B cell (primary cell): Measurements from ENCODE around the gene KCNS1. TPM values are rescaled to one million over a fixed set of nuclear protein-coding genes. Genes with fewer than 3 reads are reported as not detected.
A peak's percentile ranks its signal among the peaks of the same experiment; 100 is the strongest.

Experiments used
- ATAC-seq: fragments of 200-7000 bp; cut with Tn5 transposase; one replicate; pipeline ENCODE4 v1.10.0; 2021; ENCODE audit warnings: low read depth, mild to moderate bottlenecking, moderate number of reproducible peaks, moderate library complexity
- CTCF ChIA-PET: fragments of 350-600 bp; sonication (Branson Sonifier 250); formaldehyde crosslinking; loops from one replicate; lab custom pipeline; 2021; ENCODE audit warnings: antibody characterized with exemption, inconsistent platforms; lab: Charles Lee
- POLR2A ChIA-PET: fragments of 350-600 bp; sonication (Branson Sonifier 250); formaldehyde crosslinking; loops from one replicate; lab custom pipeline; 2021; ENCODE audit warnings: antibody characterized with exemption; lab: Charles Lee
- DNase-seq: peaks from one replicate; pipeline ENCODE4 v3.0.0; 2013
- H2AFZ ChIP-seq: 2 replicates; pipeline ENCODE4 v1.6.1; 2012; ENCODE audit warnings: mild to moderate bottlenecking, low read depth, low read length; ENCODE audit not compliant: insufficient read depth, poor library complexity, severe bottlenecking
- H3K27ac ChIP-seq, 2 donors: 1 replicate in 1 of 2; 2 replicates in 1 of 2; pipeline ENCODE4 v1.5.1; 2012 to 2013; ENCODE audit warnings: low read length in 2 of 2, mild to moderate bottlenecking in 2 of 2, moderate library complexity in 1 of 2
- H3K27me3 ChIP-seq, 4 experiments: fragments of 200-600 bp in 1 of 4; sonication (generic) in 1 of 4; replicated peaks in 1 of 4; 1 replicate in 2 of 4; 2 replicates in 2 of 4; pipeline versions ENCODE4 v1.6.1 to v1.7.0; 2013 to 2016; ENCODE audit warnings: low read length in 3 of 4, mild to moderate bottlenecking in 2 of 4, mixed read lengths in 1 of 4, moderate library complexity in 1 of 4; ENCODE audit not compliant: insufficient read depth in 4 of 4, control insufficient read depth in 3 of 4; ENCODE audit errors: control extremely low read depth in 1 of 4
- H3K36me3 ChIP-seq, 2 experiments: replicated peaks in 1 of 2; 1 replicate in 1 of 2; 2 replicates in 1 of 2; pipeline versions ENCODE4 v1.6.1 to v1.7.1; 2013; ENCODE audit warnings: low read length in 1 of 2; ENCODE audit not compliant: insufficient read depth in 2 of 2, control insufficient read depth in 1 of 2; ENCODE audit errors: control extremely low read depth in 1 of 2, extremely low read depth in 1 of 2
- H3K4me1 ChIP-seq, 2 donors: fragments of 200-600 bp in 1 of 2; sonication (generic) in 1 of 2; 1 replicate in 1 of 2; 2 replicates in 1 of 2; pipeline versions ENCODE4 v1.5.1 to v1.6.1; 2013 to 2017; ENCODE audit warnings: low read length in 2 of 2; ENCODE audit not compliant: control insufficient read depth in 2 of 2, insufficient read depth in 2 of 2
- H3K4me2 ChIP-seq: replicated peaks from 2 replicates; pipeline ENCODE3; 2012; ENCODE audit warnings: mild to moderate bottlenecking, low read depth, low read length; ENCODE audit not compliant: poor library complexity, severe bottlenecking
- H3K4me3 ChIP-seq, 5 experiments: fragments of 200-600 bp in 1 of 5; sonication (generic) in 1 of 5; 1 replicate in 3 of 5; 2 replicates in 2 of 5; pipeline versions ENCODE4 v1.5.1 to v1.7.0; 2011 to 2016; ENCODE audit warnings: low read length in 4 of 5, mild to moderate bottlenecking in 4 of 5, low read depth in 2 of 5, control low read depth in 1 of 5, moderate library complexity in 1 of 5; ENCODE audit not compliant: insufficient read depth in 1 of 5; ENCODE audit errors: control extremely low read depth in 1 of 5, extremely low read depth in 1 of 5
- H3K79me2 ChIP-seq: fragments of 200-600 bp; sonication (generic); one replicate; pipeline ENCODE4 v1.6.0; 2016; ENCODE audit warnings: low read length; ENCODE audit not compliant: control insufficient read depth, insufficient read depth
- H3K9ac ChIP-seq: fragments of 200-600 bp; sonication (generic); 2 replicates; pipeline ENCODE4 v1.6.1; 2017; ENCODE audit warnings: mild to moderate bottlenecking, low read length, moderate library complexity
- H3K9me3 ChIP-seq, 3 donors: one replicate each; pipeline versions ENCODE4 v1.6.1 to v1.7.1; 2013; ENCODE audit warnings: low read length in 2 of 3; ENCODE audit not compliant: control insufficient read depth in 2 of 3, insufficient read depth in 1 of 3; ENCODE audit errors: control extremely low read depth in 1 of 3
- H4K20me1 ChIP-seq: 2 replicates; pipeline ENCODE4 v1.6.0; 2012; ENCODE audit warnings: mild to moderate bottlenecking, low read length; ENCODE audit not compliant: insufficient read depth, control insufficient read depth, poor library complexity, severe bottlenecking
- H3K27ac Mint-ChIP-seq: one replicate; pipeline ENCODE4 v1.8.0; 2021; ENCODE audit warnings: mixed read lengths
- H3K27me3 Mint-ChIP-seq: one replicate; pipeline ENCODE4 v1.8.0; 2021; ENCODE audit warnings: mixed read lengths
- H3K4me1 Mint-ChIP-seq: one replicate; pipeline ENCODE4 v1.8.0; 2021; ENCODE audit warnings: mixed read lengths
- H3K4me3 Mint-ChIP-seq: one replicate; pipeline ENCODE4 v1.8.0; 2021; ENCODE audit warnings: mixed read lengths
- H3K9me3 Mint-ChIP-seq: one replicate; pipeline ENCODE4 v1.8.0; 2022; ENCODE audit warnings: mixed read lengths; ENCODE audit not compliant: insufficient read depth
- EZH2 ChIP-seq: IDR thresholded peaks from 2 replicates; pipeline ENCODE4 v1.6.1; 2012; ENCODE audit warnings: borderline replicate concordance, low read depth, mild to moderate bottlenecking, moderate library complexity, low read length; ENCODE audit not compliant: insufficient read depth, poor library complexity, severe bottlenecking
- WGBS: methylation state at CpG from one replicate; pipeline ENCODE4 v1.1.5; 2013; ENCODE audit warnings: missing lambda C conversion rate; ENCODE audit not compliant: insufficient coverage; 5-methylcytosine and 5-hydroxymethylcytosine counted together
- intact Hi-C: fragments of 100-400 bp; cut with micrococcal nuclease; formaldehyde crosslinking; loops from one replicate; pipeline ENCODE4 v1.10.0; 2022
- polyA plus RNA-seq: library from polyadenylated mRNA; depleted of rRNA; stranded (reverse); fragments of >200 nt; gene quantifications from 2 replicates; pipeline ENCODE4 v1.2.3, GENCODE V29; 2012
- total RNA-seq, 2 donors: library from RNA; stranded (reverse); fragments of 120-200 nt in 1 of 2; gene quantifications; 1 replicate in 1 of 2; 2 replicates in 1 of 2; pipeline versions ENCODE4 v1.2.3 to v1.2.4, GENCODE V29; 2013 to 2022
- TF ChIP-seq, protein P1 (sequence below): fragments of 200-600 bp; IDR thresholded peaks from one replicate; pipeline ENCODE4 v1.8.0; 2022; ENCODE audit warnings: antibody characterized with exemption, mild to moderate bottlenecking

KCNS1 gene
- total and polyA plus RNA-seq, 2 donors (not counting 1 experiment from before 2014, with no cell fraction given), result 0.04 TPM; not detected in 1

DNA sequence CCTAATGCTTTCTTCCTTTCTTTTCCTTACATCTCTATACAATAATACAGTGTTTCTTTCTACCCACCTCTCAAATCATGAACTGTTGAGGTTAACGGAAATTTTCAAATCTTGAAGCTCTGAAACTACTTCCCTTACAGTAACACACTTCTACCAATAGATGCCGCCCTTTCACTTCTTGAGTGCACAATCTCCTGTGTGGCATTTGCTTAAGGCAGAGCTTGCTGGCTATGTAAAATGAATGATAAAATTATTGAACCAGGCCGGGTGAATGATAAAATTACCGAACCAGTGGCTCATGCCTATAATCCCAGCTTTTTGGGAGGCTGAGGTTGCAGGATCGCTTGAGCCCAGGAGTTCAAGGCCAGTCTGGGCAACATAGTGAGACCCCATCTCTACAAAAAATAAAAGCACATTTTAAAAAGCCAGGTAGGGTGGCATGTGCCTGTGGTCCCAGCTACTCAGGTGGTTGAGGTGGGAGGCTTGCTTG is 56.8 kb downstream of the KCNS1 start:
- H3K27me3 ChIP-seq, result no peaks in the 10 kb centered on the region
- Mint-ChIP-seq H3K27ac (peak overlapping the region; percentile 16), H3K4me3 (no peak overlapping the region), H3K27me3 (no peaks in the 10 kb centered on the region), H3K4me1 (peaks cover 66% of the 10 kb centered on the region), H3K9me3 (no peaks in the 10 kb centered on the region)
- no peak overlapping the region for H2AFZ ChIP-seq
- peak overlapping the region in 1 of 2 donors; percentile 42 for H3K27ac ChIP-seq
- H3K9ac ChIP-seq, result no peak overlapping the region
- H3K4me1 ChIP-seq, result peaks cover 17 to 18% of the 10 kb centered on the region in 2 donors
- WGBS, result no CpG with 5 or more reads among the region's 5 CpGs
- ChIA-PET CTCF (interaction anchor here (0.6 to 5.9 kb wide), 47 partner anchors 9 to 727 kb away, joined by 3 to 134 read pairs (median 5); partner anchors contain the start of genes TOMM34, WFDC12 and WFDC5), POLR2A (interaction anchor here (0.6 to 0.7 kb wide), 2 partner anchors 52 to 166 kb away, joined by 3 to 4 read pairs; no protein-coding TSS in a partner anchor)
- peaks cover 0 to 48% of the 10 kb centered on the region in 2 experiments for H3K36me3 ChIP-seq
- no peak overlapping the region for H3K4me2 ChIP-seq
- H3K9me3 ChIP-seq, result no peaks in the 10 kb centered on the region
- ATAC-seq, result peak; percentile 85
- DNase-seq, result peak; percentile 80
- TF ChIP-seq EZH2, result no peak
- TF ChIP-seq, protein P1, sequence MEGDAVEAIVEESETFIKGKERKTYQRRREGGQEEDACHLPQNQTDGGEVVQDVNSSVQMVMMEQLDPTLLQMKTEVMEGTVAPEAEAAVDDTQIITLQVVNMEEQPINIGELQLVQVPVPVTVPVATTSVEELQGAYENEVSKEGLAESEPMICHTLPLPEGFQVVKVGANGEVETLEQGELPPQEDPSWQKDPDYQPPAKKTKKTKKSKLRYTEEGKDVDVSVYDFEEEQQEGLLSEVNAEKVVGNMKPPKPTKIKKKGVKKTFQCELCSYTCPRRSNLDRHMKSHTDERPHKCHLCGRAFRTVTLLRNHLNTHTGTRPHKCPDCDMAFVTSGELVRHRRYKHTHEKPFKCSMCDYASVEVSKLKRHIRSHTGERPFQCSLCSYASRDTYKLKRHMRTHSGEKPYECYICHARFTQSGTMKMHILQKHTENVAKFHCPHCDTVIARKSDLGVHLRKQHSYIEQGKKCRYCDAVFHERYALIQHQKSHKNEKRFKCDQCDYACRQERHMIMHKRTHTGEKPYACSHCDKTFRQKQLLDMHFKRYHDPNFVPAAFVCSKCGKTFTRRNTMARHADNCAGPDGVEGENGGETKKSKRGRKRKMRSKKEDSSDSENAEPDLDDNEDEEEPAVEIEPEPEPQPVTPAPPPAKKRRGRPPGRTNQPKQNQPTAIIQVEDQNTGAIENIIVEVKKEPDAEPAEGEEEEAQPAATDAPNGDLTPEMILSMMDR, result peak; percentile 93
- no peak overlapping the region for H3K4me3 ChIP-seq
- peaks cover 84% of the 10 kb centered on the region for H3K79me2 ChIP-seq
- H4K20me1 ChIP-seq, result peaks cover 3% of the 10 kb centered on the region
- intact Hi-C loops, result loop anchor here (1.0 kb wide), 3 partner anchors 52 to 249 kb away; no protein-coding TSS in a partner anchor

DNA sequence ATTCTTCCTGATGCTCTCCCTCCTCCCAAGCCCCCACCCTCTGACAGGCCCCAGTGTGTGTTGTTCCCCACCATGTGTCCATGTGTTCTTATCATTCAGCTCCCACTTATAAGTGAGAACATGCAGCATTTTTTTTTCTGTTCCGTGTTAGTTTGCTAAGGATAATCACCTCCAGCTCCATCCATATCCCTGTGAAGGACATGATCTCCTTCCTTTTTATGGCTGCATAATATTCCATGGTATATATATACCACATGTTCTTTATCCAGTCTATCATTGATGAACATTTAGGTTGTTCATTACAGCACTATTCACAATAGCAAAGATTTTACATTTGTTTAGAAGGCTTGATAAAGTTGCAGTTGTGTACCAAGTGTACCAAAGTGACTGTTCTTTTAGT is 57.9 kb downstream of the KCNS1 start:
- H3K27me3 ChIP-seq, result no peaks in the 10 kb centered on the region
- peaks cover 12 to 14% of the 10 kb centered on the region in 2 donors for H3K4me1 ChIP-seq
- no peak overlapping the region for H3K4me2 ChIP-seq
- H2AFZ ChIP-seq, result no peak overlapping the region
- peaks cover 3% of the 10 kb centered on the region for H4K20me1 ChIP-seq
- CTCF ChIA-PET, result interaction anchor here (0.8 to 5.9 kb wide), 19 partner anchors 12 to 251 kb away, joined by 3 to 134 read pairs (median 9); partner anchors contain the start of genes TOMM34 and WFDC5
- Mint-ChIP-seq H3K9me3 (no peaks in the 10 kb centered on the region), H3K4me1 (peaks cover 62% of the 10 kb centered on the region), H3K27ac (peak overlapping the region; percentile 1), H3K27me3 (no peaks in the 10 kb centered on the region), H3K4me3 (no peak overlapping the region)
- no peak overlapping the region for H3K4me3 ChIP-seq
- DNase-seq (no peak), ATAC-seq (no peak)
- peaks cover 0 to 43% of the 10 kb centered on the region in 2 experiments for H3K36me3 ChIP-seq
- intact Hi-C loops, result no loop called here
- no peak for TF ChIP-seq EZH2
- TF ChIP-seq, protein P1, result no peak
- no peak overlapping the region for H3K9ac ChIP-seq
- peak overlapping the region in 1 of 2 donors; percentile 42 for H3K27ac ChIP-seq
- peaks cover 76% of the 10 kb centered on the region for H3K79me2 ChIP-seq
- POLR2A ChIA-PET, result no interaction called here
- no CpG with 5 or more reads among the region's 1 CpG for WGBS
- no peaks in the 10 kb centered on the region for H3K9me3 ChIP-seq
